Measurements from ENCODE around the gene WTAP.
A peak's percentile ranks its signal among the peaks of the same experiment; 100 is the strongest.
"Not testable (repeated sequence)": the region's sequence is repeated elsewhere in the genome, so short reads cannot be mapped to it uniquely, and the experiment has no call there.

Gene WTAP

DNA sequence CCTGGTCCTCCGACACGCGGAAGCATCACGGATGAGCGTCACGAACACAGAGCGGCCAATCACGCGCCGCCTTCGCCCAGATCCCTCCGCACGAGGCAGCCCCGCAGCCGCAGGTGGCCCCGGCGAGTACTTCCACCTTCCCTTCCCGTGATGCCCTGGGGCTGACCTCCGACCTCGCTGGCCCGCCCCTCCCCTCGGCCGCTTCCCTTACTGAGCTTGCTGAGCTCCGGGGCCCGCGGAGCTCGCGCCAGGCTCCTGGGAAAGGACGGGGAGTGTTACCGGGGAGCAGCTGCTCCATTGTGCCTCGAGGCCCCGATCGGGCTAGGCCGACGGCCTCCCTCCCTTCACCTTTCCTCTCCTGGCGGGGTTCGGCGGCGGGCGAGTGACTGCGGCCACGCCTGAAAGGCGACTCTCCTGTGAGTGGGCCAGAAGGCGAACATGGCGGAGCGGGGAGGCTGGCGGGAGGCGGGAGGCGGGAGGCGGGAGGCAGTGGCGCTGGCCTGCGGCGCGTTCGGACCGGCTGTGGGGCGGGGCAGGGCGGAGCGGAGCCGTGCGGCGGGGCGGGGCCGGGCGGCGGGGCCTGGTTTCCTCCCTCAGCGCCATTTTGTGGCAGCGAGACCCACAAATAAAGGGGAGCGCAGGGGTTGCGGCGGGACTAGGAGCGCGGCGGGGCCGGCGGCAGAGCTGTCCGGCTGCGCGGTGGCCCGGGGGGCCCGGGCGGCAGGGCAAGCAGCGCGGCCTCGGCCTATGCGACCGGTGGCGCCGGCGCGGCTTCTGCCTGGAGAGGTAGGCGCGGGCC, at the start of gene WTAP:
Gene WTAP (plus strand): TSS at position 589 of the 799 bp plus-strand sequence. CDS start 8,760 bp downstream, outside the sequence.
- peak; percentile 94 for DNase-seq (ENCODE audit: low read depth, low spot score)

DNA sequence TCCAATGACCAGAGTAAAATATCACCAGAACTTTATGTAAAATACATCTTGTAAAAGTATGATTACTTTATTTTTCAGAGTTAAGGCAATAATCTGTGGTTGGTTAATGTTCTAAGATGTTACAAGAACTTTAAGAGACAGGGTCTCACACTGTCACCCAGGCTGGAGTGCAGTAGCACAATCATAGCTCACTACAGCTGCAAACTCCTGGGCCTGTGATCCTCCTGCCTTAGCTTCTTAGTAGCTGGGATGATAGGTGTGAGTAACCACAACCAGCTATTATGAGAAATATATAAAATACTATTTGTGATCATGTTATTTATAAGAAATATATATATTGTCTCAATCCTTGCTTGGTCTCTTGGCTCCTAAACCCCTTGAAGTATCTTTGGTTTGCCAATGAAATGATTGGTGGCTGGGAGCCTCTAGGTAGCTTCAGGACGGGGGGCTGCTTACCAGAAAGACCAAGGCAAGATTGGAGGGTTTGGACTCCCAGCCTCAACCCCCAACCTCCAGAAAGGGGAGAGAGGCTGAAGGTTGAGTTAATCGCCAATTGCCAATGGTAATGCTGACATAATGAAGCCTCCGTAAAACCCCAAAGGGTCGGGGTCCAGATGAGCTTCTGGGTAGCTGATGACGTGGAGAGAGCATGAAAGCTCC, 49.7 kb upstream of the WTAP start:
- no peak for DNase-seq (ENCODE audit: low read depth, low spot score)

DNA sequence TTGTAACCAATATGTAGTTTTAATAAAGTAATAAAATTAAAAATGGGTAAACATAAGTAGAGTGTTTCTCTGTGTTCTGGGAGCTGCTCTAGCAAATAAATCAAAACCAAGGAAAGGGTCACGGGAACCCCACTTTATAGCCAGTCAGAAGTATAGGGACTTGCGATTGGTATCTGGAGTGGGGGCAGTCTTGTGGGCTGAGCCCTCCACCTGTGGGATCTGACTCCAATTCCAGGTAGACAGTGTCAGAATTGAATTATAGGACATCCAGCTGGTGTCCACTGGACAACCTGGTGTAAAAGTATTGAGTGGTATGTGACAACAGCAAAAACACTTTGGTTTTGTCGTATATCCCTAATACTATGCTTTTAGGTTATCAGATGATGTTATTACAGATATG, 48.7 kb upstream of the WTAP start:
- no peak for DNase-seq (ENCODE audit: low read depth, low spot score)

DNA sequence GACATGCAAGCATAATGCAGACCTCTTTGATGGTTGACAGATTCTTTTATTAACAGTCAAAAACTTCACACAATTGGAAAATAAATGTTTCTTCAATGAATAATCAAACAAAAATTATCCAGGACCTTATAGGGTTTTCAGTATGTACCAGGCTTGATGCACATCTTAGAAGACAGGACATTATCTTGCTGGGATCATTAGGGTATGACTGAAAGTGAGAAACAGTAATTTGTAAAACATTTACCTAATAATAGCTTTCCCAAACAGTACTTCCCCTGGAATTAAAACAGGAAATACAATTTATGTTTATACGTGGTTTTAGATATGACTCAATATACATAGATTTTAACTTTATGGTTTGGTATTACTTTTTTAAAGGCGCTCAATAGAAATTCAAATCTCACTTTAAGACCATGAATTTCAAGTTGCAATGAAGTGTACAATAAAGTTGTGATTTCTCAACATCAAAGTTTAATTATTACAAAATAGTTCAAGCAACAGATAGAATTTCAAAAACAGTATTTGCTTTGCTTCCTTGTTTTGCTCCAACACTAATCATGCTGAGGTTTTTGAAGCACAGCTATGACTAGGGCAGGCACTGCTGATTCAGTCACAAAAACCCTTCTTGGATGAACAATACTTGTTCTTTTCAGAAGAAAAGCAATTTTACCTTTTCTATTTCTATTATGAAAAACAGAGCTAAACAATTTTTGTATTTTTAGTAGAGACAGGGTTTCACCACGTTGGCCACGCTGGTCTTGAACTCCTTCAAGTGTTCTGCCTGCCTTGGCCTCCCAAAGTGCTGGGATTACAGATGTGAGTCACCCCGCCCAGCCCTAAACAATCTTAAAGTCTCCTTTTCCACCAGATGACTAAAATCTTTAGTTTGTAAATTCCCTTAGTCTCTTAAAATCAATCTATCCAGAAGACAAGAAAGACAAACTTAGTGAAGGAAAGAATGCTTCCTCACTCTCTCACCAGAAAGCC, 47.9 kb upstream of the WTAP start:
- DNase-seq (ENCODE audit: low read depth, low spot score): no peak

DNA sequence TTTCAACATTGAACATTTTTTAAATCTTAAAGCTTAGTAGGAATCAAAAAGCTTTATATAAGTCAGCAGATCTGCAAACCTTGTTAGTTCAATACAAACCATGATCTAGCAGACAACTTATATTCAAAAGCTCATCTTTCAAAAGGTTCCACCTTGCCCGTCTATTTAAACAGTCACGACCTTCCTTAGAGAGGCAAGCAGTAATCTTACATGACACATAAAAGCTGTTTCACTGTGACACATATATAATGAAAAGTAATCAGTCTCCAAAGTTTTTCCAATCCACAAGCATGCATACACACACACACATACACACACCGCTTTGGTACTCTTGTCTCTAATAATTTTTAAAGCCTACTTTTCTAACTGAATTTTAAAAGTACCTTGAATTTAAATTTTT, 47.2 kb upstream of the WTAP start:
- no peak for DNase-seq (ENCODE audit: low read depth, low spot score)

DNA sequence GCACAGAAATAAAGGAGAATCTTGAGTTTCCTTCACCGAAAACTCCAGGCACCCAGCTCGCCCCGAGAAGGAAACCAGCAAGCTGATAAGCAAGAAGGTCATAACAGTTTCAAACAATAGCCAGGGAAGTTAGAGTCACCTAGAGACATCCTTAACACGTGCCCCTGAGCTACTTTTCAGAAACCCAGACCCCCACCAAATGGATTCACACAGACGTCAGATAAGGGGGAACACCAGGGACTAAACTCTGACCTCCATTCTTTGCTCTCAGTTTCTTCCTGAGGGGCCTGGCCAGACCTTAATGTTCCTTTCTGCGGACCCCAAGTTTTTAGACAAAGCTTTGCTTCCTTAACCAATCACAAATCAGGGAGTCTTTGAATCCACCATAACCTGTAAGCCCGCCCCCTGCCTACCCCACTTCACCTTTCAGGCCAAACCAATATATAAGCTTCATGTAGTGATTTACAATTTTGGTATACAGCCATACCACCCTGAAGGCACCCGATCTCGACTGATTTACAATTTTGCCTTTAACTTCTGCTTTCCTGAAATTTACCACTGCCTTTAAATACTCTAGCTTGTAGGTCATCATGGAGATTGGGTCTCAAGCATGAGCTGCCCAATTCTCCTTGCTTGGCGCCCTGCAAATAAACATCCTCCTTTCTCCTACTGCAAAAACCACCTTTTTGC, 46.0 kb upstream of the WTAP start:
- DNase-seq (ENCODE audit: low read depth, low spot score): no peak

DNA sequence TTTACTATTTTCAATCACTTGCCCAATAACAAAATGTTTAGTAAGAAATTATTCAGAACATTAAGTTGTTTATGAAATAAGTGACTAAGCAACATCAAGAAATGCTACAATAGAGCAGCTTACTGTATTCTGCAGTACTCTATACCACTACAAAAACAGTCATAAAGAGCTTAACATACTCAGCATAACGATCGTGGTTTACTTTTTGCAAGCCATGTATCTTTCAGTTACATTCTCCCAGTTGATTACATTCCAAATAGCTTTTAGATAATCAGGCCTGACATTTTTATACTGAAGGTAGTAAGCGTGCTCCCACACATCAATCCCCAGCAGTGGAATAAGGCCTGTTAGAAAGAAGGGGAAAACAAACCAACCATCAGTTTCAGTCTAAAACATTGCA, 45.0 kb upstream of the WTAP start:
- DNase-seq (ENCODE audit: low read depth, low spot score): no peak

DNA sequence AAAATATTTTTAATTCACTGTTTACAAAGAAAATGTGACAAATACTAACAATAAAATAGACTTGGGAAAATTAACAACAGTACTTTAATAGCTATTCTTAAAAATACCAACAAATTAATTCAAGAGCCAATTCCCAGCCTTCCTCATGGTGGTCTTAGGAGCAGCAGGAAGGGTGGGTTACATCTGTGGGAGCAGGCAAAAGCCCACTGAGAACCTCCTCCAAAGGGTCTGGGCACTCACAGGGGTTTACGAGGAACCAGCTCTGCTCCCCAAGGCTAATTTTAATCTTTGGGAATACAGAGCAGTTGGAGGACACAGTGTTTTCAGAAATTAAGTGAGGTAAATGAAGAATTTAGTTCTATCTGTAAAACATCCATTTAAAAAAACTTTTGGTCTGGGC, 44.5 kb upstream of the WTAP start:
- DNase-seq (ENCODE audit: low read depth, low spot score): no peak

DNA sequence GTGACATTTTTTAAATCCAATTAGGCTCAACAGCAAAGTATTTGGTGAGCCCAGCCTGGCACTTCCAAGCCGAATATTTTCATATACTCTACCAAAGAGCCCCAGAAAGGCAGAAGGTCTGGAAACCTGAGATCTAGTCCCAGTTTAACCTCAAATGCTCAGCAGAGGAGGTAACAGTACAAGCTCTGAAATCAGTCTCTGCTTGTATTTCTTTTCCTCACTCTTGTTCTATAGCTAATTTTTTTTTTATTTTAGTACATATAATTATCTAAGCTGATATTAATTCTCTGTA, 43.3 kb upstream of the WTAP start:
- DNase-seq (ENCODE audit: low read depth, low spot score): no peak

DNA sequence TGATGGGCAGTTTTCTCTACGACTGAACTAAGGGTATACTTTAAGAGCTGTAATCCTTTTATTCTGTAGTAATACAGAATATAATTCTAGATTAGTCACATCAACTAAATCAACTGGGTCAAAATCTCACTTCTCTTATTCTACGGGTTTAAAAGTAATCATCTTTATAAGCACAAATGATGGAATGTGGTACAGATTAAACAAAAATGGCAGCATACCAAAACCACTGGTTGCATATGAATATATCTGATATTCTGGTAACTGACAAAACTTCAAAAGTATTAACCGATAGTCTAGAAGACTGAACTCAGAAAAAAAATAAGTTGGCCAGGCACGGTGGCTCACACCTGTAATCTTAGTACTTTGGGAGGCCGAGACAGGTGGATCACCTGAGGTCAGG, 41.3 kb upstream of the WTAP start:
- DNase-seq (ENCODE audit: low read depth, low spot score): no peak

DNA sequence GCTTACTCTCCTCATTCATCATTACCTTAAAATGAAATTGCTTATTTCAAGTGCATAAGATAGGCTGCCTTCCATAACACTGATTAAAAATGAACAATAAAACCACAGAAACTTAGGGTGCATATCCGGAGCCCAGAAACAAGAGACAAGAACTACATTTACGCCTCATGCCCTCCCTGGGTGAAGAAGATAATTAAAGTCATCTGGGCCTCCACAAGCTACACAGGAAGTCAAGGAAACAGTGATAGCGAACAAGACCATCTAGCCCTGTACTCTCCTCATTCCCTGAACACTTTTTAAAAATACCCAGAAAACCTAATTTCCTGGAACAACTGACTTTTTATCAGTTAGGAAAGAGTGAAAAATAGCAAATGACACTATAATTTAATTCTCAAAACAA, 40.6 kb upstream of the WTAP start:
- no peak for DNase-seq (ENCODE audit: low read depth, low spot score)

DNA sequence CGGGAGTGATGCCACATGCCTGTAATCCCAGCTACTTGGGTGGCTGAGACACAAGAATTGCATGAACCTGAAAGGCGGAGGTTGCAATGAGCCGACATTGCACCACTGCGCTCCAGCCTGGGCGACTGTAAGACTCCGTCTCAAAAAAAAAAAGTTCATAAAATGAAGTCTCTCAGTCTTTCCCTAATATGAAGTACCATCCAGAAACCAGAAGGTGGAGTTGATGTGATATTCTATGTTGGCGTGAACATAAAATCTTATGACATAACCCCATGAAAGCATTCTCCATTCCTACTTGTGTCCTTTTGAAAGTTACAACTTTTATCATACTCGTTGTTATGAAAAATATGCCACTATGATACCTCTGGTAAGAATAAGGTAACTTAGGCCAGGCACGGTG, 40.0 kb upstream of the WTAP start:
- no peak for DNase-seq (ENCODE audit: low read depth, low spot score)

DNA sequence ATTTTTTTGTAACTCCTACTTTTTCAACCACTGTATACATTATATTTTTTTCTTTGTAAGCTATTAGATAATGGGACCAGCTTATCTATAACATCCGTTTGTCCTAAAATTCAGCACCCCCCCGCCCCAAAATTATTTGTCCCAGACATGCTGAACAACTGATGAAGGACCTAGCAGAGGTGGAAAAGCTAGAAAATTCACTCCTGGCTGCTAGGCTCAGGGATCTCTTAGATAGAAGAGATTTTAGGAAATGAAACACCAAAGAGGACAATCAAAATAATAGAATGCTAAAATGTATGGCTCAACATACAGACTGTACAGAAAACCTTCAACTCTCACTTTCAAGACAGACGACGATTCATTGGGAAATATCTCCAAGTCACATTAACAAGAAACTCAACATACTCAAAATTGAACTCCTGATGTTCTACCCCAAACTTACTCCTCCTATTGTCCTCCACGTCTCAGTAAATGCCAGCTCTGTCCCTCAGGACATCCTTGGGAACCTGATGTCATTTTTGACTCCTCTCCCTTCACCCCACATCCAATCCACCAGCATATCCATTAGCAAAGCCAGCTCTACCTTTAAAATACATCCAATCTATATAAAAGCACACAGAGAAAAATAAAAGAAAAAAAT, 38.9 kb upstream of the WTAP start:
- no peak for DNase-seq (ENCODE audit: low read depth, low spot score)

DNA sequence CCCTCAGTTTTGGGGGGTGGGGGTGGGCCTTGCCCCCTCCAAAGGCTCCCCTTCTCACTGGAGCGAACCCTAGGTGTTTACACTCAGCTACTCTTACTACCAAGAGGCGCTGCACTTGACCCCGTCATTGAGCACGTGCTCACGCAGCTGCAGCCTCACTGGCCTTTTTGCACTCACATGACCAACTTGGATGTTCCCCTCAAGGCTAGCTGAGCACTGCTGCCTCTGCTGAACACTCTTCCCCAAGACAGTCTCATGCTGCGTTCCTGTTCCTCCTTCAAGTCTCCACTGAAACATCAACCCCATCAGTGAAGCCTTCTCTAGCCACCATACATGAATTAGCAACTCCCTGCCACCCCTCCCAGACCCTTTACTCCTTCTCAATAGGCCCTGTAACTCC, 38.3 kb upstream of the WTAP start:
- no peak for DNase-seq (ENCODE audit: low read depth, low spot score)

DNA sequence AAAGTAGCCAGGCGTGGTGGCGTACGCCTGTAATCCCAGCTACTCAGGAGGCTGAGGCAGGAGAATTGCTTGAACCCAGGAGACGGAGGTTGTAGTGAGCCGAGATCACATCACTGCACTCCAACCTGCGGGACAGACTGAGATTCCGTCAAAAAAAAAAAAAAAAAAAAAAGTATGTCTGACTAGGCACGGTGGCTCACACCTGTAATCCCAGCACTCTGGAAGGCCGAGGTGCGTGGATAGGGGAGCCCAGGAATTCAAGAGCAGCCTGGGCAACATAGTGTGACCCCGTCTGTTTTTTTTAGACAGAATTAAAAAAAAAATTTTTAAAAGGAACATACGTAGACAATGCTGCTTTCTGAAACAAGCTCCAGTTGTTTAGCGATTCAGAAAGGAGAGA, 37.2 kb upstream of the WTAP start:
- DNase-seq (ENCODE audit: low read depth, low spot score): not testable (repeated sequence)

DNA sequence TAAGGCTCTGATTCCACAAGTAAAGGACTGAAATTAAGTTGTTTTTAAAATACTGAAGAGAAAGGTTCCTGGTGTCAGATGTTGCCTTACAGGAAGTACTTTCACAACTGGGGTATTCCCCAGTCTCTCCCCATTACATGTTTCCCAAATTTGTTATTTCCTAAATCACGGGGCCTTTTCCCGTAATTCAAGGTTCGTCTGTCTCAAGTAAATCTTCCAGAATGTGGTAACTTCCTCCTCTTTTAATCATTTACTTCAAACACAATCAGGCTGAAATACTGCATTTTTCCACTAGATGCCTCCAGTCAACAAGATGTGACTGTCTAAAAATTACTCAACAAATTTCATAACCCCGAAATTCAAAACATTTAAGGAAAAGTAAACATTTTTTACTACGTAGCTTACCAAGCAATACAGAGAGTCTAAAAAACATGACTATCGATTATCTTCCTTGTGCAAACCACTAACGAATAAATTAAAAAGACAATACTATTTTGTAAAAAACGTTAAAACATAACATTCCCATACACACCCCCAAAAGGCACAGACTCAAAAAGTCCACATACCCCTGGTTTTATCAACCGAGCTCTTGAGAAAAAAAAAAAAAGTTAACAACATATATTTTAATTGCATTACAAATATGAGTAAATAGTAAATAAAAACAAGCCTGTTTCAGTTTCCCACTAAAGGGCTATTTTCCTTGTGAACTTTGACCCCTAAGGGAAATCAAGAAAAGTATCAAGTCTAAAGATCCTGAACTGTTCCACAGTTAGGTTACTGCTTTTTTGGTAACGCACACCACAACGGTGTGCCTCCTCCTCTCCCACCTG, 36.0 kb upstream of the WTAP start:
- DNase-seq (ENCODE audit: low read depth, low spot score): no peak

DNA sequence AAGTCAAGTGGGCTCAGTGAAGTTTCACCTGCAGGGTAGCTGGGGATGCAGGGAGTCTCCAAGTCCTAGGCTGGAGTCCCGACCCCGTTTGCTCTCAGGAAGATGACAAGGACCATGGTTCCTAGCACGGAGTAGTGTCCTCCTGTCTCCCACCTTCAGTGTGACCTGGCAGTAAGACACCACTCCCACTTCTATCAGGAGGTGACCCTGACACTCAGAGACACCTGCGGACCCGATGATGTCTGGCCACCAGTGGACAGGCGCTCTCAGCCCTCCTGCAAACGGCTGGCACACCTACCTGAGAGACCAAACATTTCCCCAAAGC, 35.4 kb upstream of the WTAP start:
- no peak for DNase-seq (ENCODE audit: low read depth, low spot score)

DNA sequence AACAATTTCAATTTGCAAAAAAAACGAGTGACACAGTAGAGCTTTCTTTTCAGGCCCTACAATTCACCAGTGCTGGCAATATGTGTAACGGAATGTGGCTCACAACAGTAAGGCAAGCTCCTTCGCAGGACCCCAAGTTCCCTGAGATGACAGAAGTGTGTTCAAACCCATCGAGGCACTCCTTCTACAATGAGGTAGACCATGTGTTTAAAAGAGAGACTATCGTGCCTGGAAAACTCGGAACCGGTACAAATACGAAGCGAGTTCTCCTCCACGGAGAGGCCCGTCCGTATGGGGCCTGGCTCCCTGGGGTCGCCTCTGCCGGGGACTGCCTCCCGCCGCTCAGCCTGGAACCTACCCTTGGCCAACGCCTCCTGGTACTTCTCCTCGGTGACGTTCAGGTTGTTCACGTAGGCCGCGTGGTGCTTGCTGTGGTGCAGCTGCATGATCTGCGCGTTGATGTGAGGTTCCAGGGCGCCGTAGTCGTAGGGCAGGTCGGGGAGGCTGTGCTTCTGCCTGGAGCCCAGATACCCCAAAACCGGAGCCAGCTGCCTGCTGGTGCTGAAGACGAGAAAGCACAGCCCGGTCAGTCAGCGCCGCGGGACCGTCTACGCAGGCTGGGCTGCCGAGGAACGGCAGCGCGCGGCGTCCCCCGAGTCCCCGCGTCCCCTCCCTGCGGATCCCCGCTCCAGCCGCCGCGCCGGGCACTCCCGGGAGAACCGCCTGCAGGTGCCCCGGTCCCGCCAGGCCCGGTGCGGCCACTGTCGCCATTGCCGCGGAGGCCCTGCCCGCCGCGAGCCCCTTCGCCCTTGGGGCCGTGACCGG, 34.8 kb upstream of the WTAP start:
- peak; percentile 19 for DNase-seq (ENCODE audit: low read depth, low spot score)

DNA sequence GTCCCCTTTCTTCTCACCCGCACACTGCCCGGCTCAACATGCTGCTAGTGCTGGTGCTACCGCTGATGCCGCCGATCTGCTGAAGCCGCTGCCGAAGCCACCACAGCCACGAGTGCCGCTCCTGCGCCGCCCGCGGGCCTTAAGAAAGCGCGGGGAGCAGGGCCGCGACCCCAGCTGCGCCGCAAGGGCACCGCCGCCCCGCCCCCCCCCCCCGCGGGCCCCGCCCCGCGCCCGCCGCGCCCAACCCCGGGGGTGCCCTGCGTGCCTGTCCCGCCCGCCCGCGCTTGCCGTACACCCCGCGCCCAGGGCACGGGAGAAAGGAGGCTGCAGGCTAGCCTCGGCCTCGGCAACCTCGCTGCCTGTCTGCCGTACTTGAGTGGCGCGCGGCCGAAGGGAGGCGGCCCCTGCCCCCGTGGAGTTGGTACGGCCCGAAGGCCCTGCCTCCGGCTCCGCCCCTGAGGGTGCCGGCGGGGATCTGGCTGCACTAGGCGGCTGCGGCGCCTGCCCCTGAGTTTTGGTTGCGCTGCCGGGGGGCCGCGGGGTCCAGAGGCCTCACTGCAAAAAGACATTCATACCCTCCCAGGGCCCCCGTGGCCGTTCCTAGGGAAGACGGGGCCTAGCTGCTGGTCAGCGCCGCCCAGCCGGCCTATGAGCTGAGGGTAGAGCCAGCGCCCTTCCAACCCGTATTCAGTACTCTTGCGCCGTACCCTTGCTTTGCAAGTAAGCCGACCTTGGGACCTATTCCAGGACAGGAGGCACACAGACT, 34.0 kb upstream of the WTAP start, which contains the start of gene SOD2:
Gene SOD2 (minus strand): TSS at position 114 of the 766 bp plus-strand sequence. CDS start 74 bp downstream, at position 40.
- peak; percentile 63 for DNase-seq (ENCODE audit: low read depth, low spot score)
